Heart left ventricle (tissue), 13 donors: ENCODE data around the gene SOHLH2.

Experiments
- CTCF ChIP-seq, 12 donors: fragments of 200-600 bp; sonication (generic) in 4 of 12; IDR thresholded peaks; one replicate each; pipeline versions ENCODE4 v1.5.0 to v1.8.0; 2018 to 2022; ENCODE audit warnings: antibody characterized with exemption in 12 of 12, mild to moderate bottlenecking in 5 of 12
- POLR2A ChIP-seq, 2 donors: fragments of 450-650 bp; IDR thresholded peaks; one replicate each; pipeline ENCODE4 v1.6.1; 2017; ENCODE audit warnings: antibody characterized with exemption in 2 of 2, mild to moderate bottlenecking in 2 of 2, moderate library complexity in 2 of 2
- donor health status: ischemic (EF 13 %, LVEDD 7.1; RV severe dilation, severe dysfunction).
- donor health status: DM: no; HTN: yes; CAD: no.
- donor health status: DM: no; HTN: no; CAD: no.
- donor health status: ischemic (EF 25% LVEDD 6.9; RV normal size, moderate dysfunction).
- donor health status: ischemic (EF 25% LVEDD 5.7; RV mildly dilated, moderate dysfunction).
- donor health status: ischemic (EF 35%, LVEDD 5.7; RV mildly dilated, moderate dysfunction).
- donor health status: nonischemic (EF 11% LVEDD 7.7; RV severe dilation, severe dysfunction).
- donor health status: DM: yes; HTN: yes; CAD: no.
- donor health status: PGD.
- donor health status: ischemic (EF 29% LVEDD 5.4; RV normal size, mild dysfunction).
- donor health status: nonischemic (EF 23%, LVEDD 6.1; RV moderate dilation, normal function).

GRCh38 chr13:36131222-36131930 is 83.0 kb downstream of the SOHLH2 start, which contains the start of gene DCLK1:
- TF ChIP-seq POLR2A (IDR thresholded peaks at IDR 0.05) (no peak), CTCF (IDR thresholded peaks at IDR 0.05) (peak in 1 of 12 donors; percentile 14)
